Stimulated activated naive CD4-positive, alpha-beta T cell treated with Interleukin-2 at 50 U/mL for 16 hours (primary cell): ENCODE data around the gene PLA2G2A.

ENCODE experiments used
- DNase-seq: peaks from one replicate; lab custom pipeline; 2025; lab: John Stamatoyannopoulos, UW

The PLA2G2A gene

DNA sequence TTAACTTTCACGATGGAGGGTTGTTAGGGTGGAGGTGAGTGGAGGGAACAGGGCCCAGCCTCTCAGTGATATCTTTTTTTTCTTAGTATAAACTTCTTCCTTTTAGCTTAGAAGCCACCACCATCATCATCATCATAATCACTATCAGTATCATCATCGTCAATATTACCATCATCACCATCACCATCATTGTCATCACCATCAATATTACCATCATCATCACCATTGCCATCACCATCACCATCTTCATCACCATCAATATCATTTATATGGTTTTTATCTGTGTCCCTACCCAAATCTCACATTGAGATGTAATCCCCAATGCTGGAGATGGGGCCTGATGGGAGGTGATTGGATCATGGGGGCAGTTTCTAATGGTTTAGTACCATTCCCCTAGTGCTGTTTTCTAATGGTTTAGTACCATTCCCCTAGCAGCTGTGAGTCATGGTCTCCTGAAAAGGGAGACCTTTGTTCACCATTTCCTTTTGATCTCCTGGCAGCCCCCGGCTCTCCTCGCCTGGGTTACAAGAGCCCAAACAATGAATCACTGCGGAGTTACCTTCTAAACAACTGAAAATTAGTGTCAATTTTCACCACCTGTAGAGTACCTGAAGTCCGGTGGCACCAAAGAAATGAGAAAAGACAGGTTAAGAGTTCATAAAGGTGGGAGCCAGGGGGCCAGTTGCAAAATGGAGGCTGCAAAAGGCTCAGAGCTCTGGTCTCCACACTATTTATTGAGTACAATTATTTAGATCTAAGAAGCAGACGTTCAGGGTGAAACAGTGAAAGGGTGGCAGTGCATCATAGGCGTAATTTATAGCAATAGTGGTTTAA, 52.9 kb downstream of the PLA2G2A start:
- no peak for DNase-seq
